HG02943 (cell line): ENCODE measurements around the gene FBN2.

Experiments
- ATAC-seq: cut with Tn5 transposase; IDR thresholded peaks from one replicate; pipeline ENCODE4 v1.9.1; 2021; ENCODE audit warnings: mild to moderate bottlenecking, low read depth, moderate library complexity; ENCODE audit not compliant: unreplicated experiment

FBN2 gene

GRCh38 chr5:128264564-128265360 lies 273.3 kb downstream of the FBN2 start:
- no peak for ATAC-seq

- no peak for ATAC-seq
Measured at GRCh38 chr5:128263357-128263756, 274.7 kb downstream of the FBN2 start.

GRCh38 chr5:128262911-128263310 lies 275.1 kb downstream of the FBN2 start:
- no peak for ATAC-seq

- ATAC-seq: no peak
Measured at GRCh38 chr5:128259607-128260021, 278.4 kb downstream of the FBN2 start.

GRCh38 chr5:128258372-128258771 lies 279.7 kb downstream of the FBN2 start:
- ATAC-seq: no peak

GRCh38 chr5:128257076-128257475 lies 281.0 kb downstream of the FBN2 start:
- no peak for ATAC-seq

- no peak for ATAC-seq
Measured at GRCh38 chr5:128254789-128255188, 283.3 kb downstream of the FBN2 start.

GRCh38 chr5:128253880-128254279 lies 284.2 kb downstream of the FBN2 start:
- ATAC-seq: no peak

- ATAC-seq: no peak
Measured at GRCh38 chr5:128253161-128253560, 284.9 kb downstream of the FBN2 start.

GRCh38 chr5:128252756-128253155 lies 285.3 kb downstream of the FBN2 start:
- ATAC-seq: no peak

GRCh38 chr5:128252196-128252595 lies 285.8 kb downstream of the FBN2 start:
- no peak for ATAC-seq

GRCh38 chr5:128245974-128246373 lies 292.1 kb downstream of the FBN2 start:
- ATAC-seq: no peak

- no peak for ATAC-seq
Measured at GRCh38 chr5:128243958-128244582, 294.0 kb downstream of the FBN2 start.

- no peak for ATAC-seq
Measured at GRCh38 chr5:128241051-128241695, 296.9 kb downstream of the FBN2 start.

GRCh38 chr5:128237546-128237945 lies 300.5 kb downstream of the FBN2 start:
- ATAC-seq: no peak

- ATAC-seq: no peak
Measured at GRCh38 chr5:128237000-128237399, 301.0 kb downstream of the FBN2 start.

GRCh38 chr5:128236334-128236733 lies 301.7 kb downstream of the FBN2 start:
- no peak for ATAC-seq

GRCh38 chr5:128234928-128235641 lies 303.0 kb downstream of the FBN2 start:
- ATAC-seq: no peak

- ATAC-seq: no peak
Measured at GRCh38 chr5:128228521-128228920, 309.5 kb downstream of the FBN2 start.

GRCh38 chr5:128228008-128228407 lies 310.0 kb downstream of the FBN2 start:
- no peak for ATAC-seq
